Omental fat pad (tissue), 4 donors: ENCODE measurements around the gene ALG1. TPM values are rescaled to one million over a fixed set of nuclear protein-coding genes. Genes with fewer than 3 reads are reported as not detected.
"Not testable (repeated sequence)": the region's sequence is repeated elsewhere in the genome, so short reads cannot be mapped to it uniquely, and the experiment has no call there.

Experiments used
- ATAC-seq: fragments of 150-250 bp; one replicate; pipeline ENCODE4 v1.9.1; 2016; ENCODE audit warnings: mild to moderate bottlenecking, moderate library complexity; ENCODE audit not compliant: low FRiP score
- DNase-seq: peaks from one replicate; pipeline ENCODE4 v3.0.0-alpha.2; 2019; ENCODE audit warnings: low spot score
- total RNA-seq, 4 donors: library from RNA; depleted of rRNA; stranded (reverse); fragments of >200 nt; gene quantifications; one replicate each; pipeline ENCODE4 v1.1.0, GENCODE V29; 2016

The ALG1 gene
- total RNA-seq, 4 donors from 2014 or later = 16.9 to 19.5 (median 18.0) TPM

DNA sequence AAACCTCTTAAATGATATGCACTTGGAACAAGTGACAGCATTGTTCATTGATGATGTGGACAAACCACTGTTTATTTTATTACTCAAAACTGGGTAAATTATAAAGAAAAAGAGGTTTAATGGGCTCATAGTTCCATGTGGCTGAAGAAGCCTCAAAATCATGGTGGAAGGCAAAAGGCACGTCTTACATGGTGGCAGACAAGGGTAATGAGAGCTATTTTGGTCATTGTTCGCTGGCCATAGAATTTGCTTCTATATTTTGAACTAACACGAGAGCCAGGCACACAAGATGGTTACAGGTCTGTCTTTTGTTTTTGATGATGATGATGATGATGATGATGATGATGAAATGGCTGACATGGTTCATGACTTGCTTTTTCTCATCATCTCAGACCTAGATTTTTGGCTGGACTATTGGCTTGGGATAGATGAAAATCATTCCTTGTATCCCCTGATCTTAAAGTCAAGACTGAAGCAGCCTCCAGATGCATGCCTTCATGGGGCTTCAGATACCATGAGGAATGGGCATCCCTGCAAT lies 59.9 kb downstream of the ALG1 start:
- DNase-seq, ATAC-seq: not testable (repeated sequence)

DNA sequence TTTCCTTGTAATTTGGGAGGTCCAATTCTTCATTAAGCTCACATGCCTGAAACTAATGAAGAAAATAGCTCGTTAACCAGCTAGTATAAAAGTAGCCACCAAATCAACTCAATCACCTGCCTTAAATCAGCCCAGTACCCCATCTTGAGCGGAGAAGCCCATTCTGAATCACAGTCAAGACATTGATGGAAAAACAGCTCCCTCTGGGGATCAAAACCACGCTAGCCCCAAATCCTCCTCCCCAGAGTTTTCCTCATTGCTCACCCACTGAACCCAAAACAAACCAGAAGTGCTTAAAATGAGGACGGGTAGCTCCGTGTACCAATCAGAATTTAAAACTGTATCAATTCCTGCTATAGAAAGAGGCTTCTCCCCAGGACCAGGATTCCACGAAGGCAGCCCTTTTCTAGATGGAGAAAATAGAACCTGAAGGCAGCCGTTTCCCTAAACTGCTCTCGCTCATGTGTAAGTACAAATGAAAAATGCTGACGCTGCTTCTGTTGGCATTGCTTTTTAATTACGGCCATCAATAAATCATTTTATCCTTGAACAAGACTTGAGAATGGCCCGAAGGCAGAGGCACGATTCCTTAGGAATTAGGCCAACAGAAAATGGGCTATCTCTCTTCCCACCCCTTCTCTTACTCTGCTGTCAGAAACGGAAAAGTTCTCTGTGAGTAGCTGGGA lies 61.4 kb downstream of the ALG1 start:
- not testable (repeated sequence) for DNase-seq, ATAC-seq

DNA sequence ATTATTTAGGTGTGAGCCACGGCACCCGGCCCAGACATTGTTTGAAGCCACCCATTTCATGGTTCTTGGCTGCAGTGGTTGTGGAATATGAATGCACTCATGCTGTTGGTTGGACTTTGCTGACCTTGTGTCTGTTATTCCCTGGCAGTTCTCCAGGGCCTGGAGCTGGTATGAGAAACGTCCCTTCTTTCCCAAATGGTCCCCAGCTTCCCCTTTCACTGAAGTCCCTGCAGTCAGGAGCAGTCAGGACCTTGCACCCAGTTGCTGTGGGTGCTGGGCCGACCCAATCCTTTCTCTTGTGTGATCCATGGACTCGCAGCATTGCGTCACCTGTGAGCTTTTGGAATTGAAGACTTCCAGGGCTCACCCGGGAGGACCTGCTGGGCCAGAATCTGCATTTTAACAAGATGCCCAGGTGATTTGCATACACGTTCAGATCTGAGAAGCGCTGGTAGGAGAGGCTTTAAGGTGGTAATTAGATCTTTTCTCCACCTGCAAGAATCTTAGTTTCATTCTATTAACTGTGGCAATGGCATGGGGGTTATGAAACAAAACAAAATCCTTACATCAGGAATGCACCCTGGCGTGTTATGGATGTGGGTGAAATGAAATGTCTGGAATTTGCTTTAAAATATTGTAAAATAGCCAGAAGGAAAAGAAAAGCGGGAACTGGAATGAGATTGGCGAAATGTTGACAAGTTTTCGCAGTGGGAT lies 63.3 kb downstream of the ALG1 start:
- DNase-seq, ATAC-seq: not testable (repeated sequence)

Other genes with a start within 250 kb of the ALG1 start
- gene GLYR1, start 224.6 kb upstream of the ALG1 start, total RNA-seq = 10 to 100 TPM; 44.4 to 56.0 (median 52.0) TPM
- 10 to 100 TPM; 32.8 to 67.5 (median 41.1) TPM for gene UBN1, start 224.4 kb upstream of the ALG1 start, total RNA-seq
- 10 to 100 TPM; 31.3 to 97.6 (median 59.5) TPM for gene PPL, start 134.7 kb upstream of the ALG1 start, total RNA-seq
- gene SEC14L5, start 113.5 kb upstream of the ALG1 start, total RNA-seq = 1 to 10 TPM in 1 of 4 donors, under 1 TPM in 3; 0.12 to 1.3 (median 0.45) TPM
- 10 to 100 TPM; 14.9 to 29.7 (median 21.9) TPM for gene NAGPA, start 37.9 kb upstream of the ALG1 start, total RNA-seq
- 10 to 100 TPM in 1 of 4 donors, 1 to 10 TPM in 3; 3.8 to 16.6 (median 7.1) TPM for gene C16orf89, start 5.9 kb upstream of the ALG1 start, total RNA-seq
- gene EEF2KMT, start 26.0 kb downstream of the ALG1 start, total RNA-seq = 10 to 100 TPM in 2 of 4 donors, 1 to 10 TPM in 2; 6.3 to 12.2 (median 8.6) TPM